ENCODE results near the gene LPIN1.

LPIN1 gene

DNA sequence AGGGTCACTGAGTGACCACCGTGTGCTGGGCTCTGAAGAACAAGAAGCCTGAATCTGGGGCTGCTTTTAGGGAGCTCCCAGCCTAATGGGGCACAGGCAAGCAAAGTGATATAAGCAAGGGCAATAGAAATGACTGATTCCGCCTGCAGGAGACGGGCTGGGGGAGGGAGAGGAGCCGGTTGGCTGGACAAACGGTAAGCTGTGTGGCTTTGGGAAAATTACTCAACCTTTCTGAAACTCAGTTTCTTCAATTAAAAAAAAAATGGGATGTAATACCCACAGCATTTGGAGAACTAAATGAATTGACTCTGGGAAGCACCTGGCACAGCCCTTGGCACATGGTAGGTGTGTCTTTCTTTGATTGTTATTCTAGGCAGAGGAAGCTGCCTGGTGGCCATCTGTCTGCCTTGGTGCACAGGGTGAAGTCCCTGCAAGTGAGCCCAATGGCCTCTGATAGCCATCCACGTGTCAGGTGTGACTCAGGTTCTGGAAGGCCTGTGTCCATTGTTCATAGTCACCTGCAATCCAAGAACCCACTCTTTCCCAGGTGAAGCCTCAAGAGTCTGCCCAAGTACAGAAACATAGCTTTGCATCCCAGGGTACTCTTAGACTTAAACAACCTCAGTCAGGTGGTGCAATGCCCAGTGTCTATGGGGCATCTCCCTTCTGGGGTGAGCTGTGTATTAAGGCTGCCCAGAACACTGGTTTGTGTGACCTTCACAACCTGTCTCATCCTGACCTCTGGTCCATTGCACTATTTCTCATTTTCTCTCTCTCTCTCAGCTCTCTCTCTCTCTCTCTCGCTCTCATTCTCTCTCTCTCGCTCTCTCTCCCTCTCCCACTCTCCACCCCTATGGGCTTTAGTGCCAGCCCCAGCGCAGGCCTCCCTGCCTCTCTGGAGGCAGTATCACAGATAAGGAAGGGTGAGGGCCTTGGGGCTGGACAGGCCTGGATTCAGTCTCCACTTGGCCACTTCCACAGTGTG, 46.5 kb upstream of the LPIN1 start:
- Histone ChIP-seq H3K79me2 (ENCODE audit: insufficient read depth, low read depth) (no peaks in the 10 kb centered on the region), H2AFZ (ENCODE audit: low read depth) (no peak overlapping the region), H3K36me3 (ENCODE audit: insufficient read depth) (no peaks in the 10 kb centered on the region), H3K4me1 (ENCODE audit: low read depth, poor library complexity, severe bottlenecking) (no peaks in the 10 kb centered on the region), H3K27me3 (ENCODE audit: insufficient read depth, low read depth) (no peaks in the 10 kb centered on the region), H3K4me3 (IDR thresholded peaks at IDR 0.05; ENCODE audit: insufficient read depth, low read depth, low read length) (no peak overlapping the region), H3K4me2 (no peak overlapping the region), H4K20me1 (ENCODE audit: insufficient read depth) (no peaks in the 10 kb centered on the region), H3K27ac (no peak overlapping the region), H3K9ac (no peak overlapping the region)
- TF ChIP-seq, protein P1, sequence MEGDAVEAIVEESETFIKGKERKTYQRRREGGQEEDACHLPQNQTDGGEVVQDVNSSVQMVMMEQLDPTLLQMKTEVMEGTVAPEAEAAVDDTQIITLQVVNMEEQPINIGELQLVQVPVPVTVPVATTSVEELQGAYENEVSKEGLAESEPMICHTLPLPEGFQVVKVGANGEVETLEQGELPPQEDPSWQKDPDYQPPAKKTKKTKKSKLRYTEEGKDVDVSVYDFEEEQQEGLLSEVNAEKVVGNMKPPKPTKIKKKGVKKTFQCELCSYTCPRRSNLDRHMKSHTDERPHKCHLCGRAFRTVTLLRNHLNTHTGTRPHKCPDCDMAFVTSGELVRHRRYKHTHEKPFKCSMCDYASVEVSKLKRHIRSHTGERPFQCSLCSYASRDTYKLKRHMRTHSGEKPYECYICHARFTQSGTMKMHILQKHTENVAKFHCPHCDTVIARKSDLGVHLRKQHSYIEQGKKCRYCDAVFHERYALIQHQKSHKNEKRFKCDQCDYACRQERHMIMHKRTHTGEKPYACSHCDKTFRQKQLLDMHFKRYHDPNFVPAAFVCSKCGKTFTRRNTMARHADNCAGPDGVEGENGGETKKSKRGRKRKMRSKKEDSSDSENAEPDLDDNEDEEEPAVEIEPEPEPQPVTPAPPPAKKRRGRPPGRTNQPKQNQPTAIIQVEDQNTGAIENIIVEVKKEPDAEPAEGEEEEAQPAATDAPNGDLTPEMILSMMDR (conservative IDR thresholded peaks at IDR 0.05; ENCODE audit: low read depth, low read length), result no peak

DNA sequence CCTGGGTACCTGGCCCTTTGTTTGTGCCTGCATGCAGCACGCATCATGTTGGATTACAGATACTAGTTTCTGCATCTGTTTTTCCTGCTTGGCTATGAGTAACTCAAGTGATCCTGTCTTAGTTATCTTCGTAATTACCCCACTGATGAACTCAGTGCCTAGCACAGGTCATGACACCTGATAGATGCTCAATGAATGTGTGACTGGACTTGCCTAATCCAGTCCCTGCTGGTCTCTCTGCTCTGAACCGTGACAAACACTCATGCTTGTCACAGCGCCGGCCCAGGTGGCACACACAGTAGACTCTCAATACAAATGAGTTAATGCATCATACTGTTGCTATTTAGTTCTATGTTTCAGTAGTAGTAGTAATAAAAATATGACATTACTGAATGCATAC, 45.2 kb upstream of the LPIN1 start:
- H3K27me3 ChIP-seq (ENCODE audit: insufficient read depth, low read depth), result no peaks in the 10 kb centered on the region
- no peak overlapping the region for H3K4me3 ChIP-seq (IDR thresholded peaks at IDR 0.05; ENCODE audit: insufficient read depth, low read depth, low read length)
- H3K79me2 ChIP-seq (ENCODE audit: insufficient read depth, low read depth), result no peaks in the 10 kb centered on the region
- TF ChIP-seq, protein P1 (conservative IDR thresholded peaks at IDR 0.05; ENCODE audit: low read depth, low read length), result no peak
- no peak overlapping the region for H3K27ac ChIP-seq
- no peak overlapping the region for H3K9ac ChIP-seq
- no peaks in the 10 kb centered on the region for H3K4me1 ChIP-seq (ENCODE audit: low read depth, poor library complexity, severe bottlenecking)
- no peak overlapping the region for H3K4me2 ChIP-seq
- no peaks in the 10 kb centered on the region for H4K20me1 ChIP-seq (ENCODE audit: insufficient read depth)
- no peaks in the 10 kb centered on the region for H3K36me3 ChIP-seq (ENCODE audit: insufficient read depth)
- H2AFZ ChIP-seq (ENCODE audit: low read depth), result no peak overlapping the region

GRCh38 chr2:11701751-11702301, 44.6 kb upstream of the LPIN1 start:
- no peak overlapping the region for H2AFZ ChIP-seq (ENCODE audit: low read depth)
- no peaks in the 10 kb centered on the region for H3K4me1 ChIP-seq (ENCODE audit: low read depth, poor library complexity, severe bottlenecking)
- H3K79me2 ChIP-seq (ENCODE audit: insufficient read depth, low read depth), result no peaks in the 10 kb centered on the region
- no peaks in the 10 kb centered on the region for H3K36me3 ChIP-seq (ENCODE audit: insufficient read depth)
- no peak overlapping the region for H3K4me2 ChIP-seq
- H3K9ac ChIP-seq, result no peak overlapping the region
- no peak overlapping the region for H3K4me3 ChIP-seq (IDR thresholded peaks at IDR 0.05; ENCODE audit: insufficient read depth, low read depth, low read length)
- no peak overlapping the region for H3K27ac ChIP-seq
- TF ChIP-seq, protein P1 (conservative IDR thresholded peaks at IDR 0.05; ENCODE audit: low read depth, low read length), result no peak
- H4K20me1 ChIP-seq (ENCODE audit: insufficient read depth), result no peaks in the 10 kb centered on the region
- no peaks in the 10 kb centered on the region for H3K27me3 ChIP-seq (ENCODE audit: insufficient read depth, low read depth)

- no peaks in the 10 kb centered on the region for H3K79me2 ChIP-seq (ENCODE audit: insufficient read depth, low read depth)
- no peak overlapping the region for H3K4me3 ChIP-seq (IDR thresholded peaks at IDR 0.05; ENCODE audit: insufficient read depth, low read depth, low read length)
- H3K27me3 ChIP-seq (ENCODE audit: insufficient read depth, low read depth), result no peaks in the 10 kb centered on the region
- no peaks in the 10 kb centered on the region for H4K20me1 ChIP-seq (ENCODE audit: insufficient read depth)
- H3K4me1 ChIP-seq (ENCODE audit: low read depth, poor library complexity, severe bottlenecking), result no peaks in the 10 kb centered on the region
- TF ChIP-seq, protein P1 (conservative IDR thresholded peaks at IDR 0.05; ENCODE audit: low read depth, low read length), result no peak
- no peak overlapping the region for H3K4me2 ChIP-seq
- no peaks in the 10 kb centered on the region for H3K36me3 ChIP-seq (ENCODE audit: insufficient read depth)
- no peak overlapping the region for H3K27ac ChIP-seq
- H2AFZ ChIP-seq (ENCODE audit: low read depth), result no peak overlapping the region
- no peak overlapping the region for H3K9ac ChIP-seq
These were observed 43.5 kb upstream of the LPIN1 start for GRCh38 chr2:11702946-11703345.
